Left renal pelvis (tissue), 4 donors: ENCODE data around the gene MICALL2. TPM values are rescaled to one million over a fixed set of nuclear protein-coding genes. Genes with fewer than 3 reads are reported as not detected.

ENCODE experiments used
- DNase-seq, 4 donors: peaks; one replicate each; pipeline ENCODE4 v3.0.0-alpha.2; 2013; ENCODE audit warnings: low read depth in 4 of 4, low spot score in 3 of 4
- polyA plus RNA-seq, 4 donors: library from polyadenylated mRNA; unstranded; fragments of 120-200 nt; gene quantifications; one replicate each; pipeline ENCODE4 v1.2.1, GENCODE V29; 2013; ENCODE audit not compliant: insufficient read length in 4 of 4

MICALL2 gene
- polyA plus RNA-seq, 4 donors = 5.4 to 16.3 (median 7.0) TPM

DNA sequence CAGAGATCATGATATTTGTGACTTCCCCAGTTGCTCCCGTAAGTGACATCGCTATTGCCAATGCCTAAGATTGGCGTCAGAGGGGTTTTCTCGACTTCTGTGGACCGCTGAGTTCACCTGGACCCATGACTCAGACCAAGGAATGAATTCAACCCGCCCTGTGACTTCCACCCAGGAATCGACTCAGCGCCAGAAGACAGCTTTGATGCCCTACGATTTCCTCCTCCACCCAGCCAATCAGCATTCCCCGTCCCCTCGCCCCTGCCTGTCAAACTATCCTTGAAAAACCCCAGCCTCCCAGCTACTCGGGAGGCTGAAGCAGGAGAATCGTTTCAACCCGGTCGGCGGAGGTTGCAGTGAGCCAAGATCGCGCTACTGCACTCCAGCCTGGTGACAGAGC lies 58.3 kb downstream of the MICALL2 start:
- no peak for DNase-seq

DNA sequence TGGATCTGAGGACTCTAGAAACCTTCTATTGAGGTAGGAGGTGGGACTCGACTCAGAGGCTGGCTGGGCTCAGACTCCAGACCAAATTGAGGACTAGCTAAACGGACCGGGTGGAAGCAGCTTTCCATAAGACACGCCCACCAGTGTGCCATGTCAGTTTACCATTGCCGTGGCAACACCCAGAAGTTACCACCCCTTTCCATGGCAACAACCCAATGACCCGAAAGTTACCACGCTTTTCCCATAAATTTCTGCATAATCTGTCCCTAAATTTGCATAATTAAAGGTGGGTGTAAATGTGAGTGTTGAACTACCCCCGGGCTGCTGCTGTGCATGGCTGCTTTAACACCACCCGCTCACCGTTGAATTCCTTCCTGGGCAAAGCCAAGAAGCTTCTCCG lies 58.9 kb downstream of the MICALL2 start:
- DNase-seq = no peak

DNA sequence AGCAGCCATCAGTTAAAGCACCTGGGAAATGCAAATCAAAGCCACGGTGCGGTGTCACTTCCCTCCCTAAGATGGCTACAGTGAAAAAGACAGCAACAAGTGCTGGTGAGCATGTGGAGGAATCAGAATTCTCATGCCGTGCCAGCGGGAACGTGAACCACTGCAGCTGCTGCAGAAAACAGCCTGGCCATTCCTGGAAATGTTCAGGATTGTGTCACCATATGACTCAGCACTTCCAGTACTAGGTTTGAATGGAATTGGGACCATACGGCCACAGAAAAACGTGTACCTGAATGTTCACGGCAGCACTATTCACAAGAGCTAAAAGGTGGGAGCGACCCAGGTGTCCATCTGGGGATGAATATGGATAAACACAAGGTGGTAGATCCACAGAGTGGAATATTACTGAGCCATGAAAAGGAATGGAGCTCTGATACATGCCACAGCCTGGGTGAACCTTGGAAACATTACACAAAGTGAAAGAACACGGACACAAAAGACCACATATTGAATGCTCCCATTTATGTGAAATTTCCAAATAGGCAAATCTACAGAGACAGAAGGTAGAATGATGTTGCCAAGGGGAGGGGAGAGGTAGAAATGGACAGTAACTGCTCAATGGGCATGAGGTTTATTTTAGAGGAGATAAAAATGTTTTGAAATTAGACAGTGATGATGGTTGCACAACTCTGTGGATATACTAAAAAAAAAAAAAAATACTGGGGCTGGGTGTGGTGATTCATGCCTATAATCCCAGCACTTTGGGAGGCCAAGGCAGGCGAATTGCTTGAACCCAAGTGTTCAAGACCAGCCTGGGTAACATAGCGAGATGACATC lies 61.6 kb downstream of the MICALL2 start:
- DNase-seq = no peak

DNA sequence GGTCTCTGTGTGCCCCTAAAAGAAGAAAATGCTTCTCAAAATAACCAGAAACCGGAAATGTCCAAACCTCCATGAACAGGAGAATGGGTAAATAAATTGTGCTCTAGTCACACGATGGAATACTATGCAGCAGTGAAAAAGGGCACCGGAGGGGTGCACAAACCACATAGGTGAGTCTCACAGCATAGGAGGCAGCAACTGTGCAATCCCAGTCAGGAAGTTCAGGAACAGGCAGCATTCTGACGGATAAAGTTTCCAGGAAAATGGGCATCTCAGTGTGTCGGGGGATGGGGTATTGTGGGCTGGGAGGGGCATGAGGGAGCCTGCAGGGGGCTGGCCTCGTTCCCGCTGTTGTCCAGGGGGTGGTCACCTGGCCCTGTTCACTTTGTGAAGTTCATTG lies 63.1 kb downstream of the MICALL2 start:
- DNase-seq = no peak

DNA sequence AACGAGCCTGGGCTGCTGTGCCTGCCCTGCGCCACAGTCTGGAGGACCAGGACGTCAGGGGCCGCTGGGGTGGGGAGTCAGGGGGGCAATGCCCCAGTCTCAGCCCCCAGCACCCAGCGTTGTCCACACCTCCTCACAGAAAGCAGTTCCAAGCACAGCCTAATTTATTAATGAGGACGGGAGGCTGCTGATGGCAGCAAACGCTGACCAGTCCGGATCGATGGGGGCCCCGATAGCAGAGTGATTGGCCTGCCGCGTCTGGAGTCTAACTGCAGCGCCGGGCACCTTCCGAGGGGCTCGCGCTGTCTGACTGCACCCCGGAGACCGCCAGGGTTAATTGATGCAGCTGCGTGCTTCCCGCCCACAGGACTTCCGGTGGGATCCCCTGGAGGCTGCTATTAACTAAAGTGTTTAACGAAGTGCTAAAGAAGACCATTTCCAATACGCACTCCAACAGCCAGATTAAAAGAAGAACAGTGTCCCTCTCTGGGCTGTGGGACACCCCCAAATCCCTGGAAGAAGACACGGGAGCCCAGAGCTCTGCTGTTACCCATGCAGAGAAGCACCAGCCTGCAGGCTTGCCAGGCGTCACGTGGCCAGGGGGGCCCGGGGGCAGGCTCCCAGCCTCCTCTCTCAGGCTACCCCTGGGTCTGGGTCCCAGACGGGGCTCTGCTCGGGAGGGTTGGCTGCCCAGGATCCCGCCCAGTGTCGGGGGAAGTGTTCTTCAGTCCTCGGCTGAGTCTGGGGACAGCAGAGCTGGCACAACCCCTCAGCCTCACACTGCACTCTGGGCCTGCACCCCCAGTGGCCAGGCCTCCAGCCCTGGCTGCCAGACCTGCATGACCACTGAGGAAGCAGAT lies 63.8 kb downstream of the MICALL2 start:
- no peak for DNase-seq

DNA sequence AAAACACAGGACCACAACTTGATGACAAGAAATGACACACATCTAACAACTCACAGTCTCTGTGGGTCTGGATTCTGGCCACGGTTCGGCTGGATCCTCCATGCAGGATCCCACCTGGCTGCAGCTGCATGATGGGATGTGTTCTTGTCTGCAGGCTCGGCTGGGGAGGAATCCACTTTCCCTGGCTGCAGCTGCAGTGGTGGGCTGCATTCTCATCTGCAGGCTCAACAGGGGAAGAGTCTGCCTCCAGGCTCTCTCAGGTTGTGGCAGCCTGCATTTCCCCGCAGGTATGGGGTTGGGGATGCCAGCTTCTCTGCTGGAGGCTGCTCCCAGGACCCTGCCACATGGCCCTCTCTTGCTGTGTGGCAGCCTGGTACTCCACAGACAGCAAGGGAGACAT lies 64.9 kb downstream of the MICALL2 start:
- no peak for DNase-seq

DNA sequence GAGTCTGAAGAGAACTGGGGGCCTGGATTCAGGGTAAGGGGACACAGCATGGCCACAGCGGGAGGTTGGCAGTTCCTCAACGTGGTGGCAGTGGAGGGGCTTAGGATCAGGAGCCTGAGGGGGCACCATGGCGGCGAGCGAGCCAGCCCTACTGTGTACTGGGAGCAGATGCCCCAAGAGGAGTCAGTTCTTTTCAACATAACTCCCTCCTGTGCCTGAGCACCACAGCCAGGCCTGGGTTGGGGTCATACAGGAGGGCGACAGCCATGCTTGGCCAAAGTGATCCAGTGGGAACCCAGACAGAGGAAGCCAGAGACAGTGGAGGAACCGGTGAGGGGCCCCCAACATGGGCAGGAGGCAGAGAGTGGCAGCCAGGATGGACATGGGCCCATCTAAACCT lies 65.8 kb downstream of the MICALL2 start:
- no peak for DNase-seq

DNA sequence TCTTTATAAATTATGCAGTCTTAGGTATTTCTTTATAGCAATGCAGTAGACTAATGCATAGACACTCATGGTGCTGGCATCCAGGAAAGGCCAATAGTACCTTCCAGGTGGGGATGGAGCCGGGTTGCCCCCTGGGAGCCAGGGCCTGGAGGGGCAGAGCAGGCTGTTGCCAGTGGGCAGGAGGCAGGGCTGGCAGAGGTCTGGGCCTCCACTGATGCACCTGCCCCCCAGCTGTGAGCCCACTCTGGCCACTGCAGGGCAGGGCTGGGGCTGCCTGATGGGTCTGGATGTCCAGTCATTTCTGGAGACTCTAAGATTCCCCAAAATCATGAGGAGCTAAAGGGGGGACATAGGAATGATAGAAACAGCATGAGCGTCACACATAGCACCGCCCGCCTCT lies 66.7 kb downstream of the MICALL2 start:
- no peak for DNase-seq

DNA sequence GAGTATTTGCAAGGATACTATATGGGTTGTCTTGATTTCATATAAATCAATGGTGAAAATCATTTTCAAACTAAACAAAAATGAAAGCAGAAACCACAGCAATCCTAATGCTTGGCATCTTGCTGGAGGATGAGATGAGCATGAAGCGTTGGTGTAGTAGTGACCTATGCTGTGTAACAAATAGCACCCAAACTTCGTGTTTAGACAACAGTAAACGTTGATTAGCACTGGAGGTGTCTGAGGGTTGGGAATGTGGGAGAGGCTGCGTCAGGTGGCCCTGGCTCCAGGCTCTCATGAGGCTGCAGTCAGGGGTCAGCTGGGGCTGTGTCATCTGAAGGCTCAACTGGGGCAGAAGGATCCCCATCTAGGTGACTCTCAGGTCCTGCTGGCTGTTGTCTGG lies 67.8 kb downstream of the MICALL2 start:
- DNase-seq = no peak

DNA sequence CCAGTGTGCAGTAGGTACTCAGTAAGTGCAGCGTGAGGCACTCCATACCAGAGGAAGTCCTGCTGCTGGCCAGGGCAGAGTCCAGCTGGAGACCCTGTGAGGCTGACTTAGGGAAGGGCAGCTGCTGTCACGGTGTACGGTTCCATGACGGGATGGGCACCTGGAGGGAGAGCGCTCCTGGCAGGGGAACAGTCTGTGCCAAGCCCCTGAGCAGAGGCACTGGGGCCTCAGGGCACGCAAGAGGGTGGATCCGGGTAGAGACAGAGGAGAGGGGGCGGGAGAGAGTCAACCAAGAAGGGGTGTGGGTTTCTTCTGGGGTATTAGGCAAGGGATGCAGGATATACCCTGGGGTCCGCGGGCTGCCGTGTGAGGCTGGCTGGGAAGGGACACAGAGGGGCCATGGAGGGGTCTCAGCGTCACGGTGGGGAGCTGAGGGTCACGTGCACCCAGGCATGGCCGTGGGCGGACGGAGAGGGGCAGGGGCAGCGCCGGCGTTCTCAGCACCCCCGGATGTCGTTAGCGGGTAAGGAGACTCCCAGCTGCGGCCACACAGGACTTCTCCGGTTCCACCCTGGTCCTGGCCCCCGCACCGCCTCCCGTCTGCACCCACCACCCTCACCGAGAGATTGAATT lies 70.5 kb downstream of the MICALL2 start:
- no peak for DNase-seq

DNA sequence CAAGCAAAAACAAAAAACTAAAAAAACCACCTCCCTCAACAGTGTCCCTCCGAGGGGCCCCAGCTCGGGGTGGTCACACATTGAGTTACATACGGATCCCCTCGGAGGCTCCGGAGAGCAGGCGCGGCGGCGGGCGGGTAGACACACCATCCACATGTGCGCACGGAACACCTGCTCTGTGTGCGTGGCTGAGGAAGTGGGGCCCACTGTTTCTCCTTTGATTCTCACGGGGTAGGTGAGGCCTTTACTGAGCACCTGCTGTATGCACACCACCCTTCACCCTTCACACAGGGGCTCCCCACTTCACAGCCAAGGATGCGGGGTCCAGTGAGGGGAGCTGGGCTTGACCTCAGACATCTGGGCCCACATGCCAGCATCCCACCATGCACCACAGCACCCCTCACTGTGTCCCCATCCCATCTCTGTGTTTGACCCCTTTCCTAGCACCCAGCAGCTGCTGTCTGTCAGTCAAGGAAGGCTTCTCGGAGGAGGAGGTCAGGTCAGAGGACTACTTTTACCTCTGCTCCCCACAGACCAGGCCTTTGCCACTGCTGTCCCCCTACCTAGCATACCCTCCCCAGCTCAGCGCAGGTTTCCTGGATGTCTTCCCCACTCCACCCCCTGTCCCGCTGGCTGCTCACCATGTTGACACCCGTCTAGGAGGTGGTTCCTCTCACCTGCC lies 71.1 kb downstream of the MICALL2 start:
- no peak for DNase-seq

DNA sequence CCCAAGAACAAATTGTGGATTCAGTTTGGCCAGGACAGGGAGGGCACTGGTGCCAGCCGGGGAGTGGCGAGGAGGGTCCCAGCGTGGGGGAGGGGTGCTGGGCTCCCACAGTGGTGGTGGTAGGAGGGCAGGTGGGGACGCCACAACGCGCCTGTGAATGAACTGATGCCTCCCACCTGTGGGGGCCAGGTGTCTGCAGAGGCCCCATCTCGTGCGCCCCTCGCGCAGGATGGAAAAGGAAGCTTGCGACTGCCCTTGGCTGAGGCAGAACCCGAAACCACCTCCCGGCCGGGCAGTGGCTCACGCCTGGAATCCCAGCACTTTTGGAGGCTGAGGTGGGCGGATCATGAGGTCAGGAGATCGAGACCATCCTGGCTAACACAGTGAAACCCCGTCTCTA lies 72.0 kb downstream of the MICALL2 start:
- DNase-seq = no peak

DNA sequence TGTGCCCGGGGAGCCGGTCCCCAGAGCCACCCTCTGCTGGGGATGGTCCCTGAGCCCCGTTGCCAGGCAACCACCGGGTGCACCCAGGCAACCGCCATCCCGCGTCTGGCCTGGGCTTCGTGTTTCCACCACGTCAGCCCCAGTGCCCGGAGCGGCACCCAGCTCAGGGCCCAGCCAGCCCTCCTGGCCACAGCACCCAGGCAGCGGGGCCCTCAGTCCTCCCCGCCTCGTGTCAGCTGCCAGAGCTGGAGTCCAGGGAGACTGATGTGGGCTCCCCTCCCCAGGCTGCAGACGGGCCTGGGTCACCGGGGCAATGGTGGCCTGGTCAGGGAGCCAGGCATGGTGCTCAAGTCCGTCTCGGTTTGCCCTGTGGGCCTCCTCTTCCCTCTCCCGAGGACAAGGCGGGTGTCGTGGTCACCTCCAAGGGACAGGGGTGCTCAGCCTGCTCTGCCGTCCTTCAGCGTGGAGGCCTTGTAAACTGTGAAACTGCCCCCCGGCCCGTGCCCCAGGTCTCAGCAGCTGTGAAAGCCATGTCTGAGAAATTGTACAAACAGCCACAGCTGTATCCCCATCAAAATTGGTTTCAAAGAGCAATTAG lies 72.5 kb downstream of the MICALL2 start:
- DNase-seq = no peak

DNA sequence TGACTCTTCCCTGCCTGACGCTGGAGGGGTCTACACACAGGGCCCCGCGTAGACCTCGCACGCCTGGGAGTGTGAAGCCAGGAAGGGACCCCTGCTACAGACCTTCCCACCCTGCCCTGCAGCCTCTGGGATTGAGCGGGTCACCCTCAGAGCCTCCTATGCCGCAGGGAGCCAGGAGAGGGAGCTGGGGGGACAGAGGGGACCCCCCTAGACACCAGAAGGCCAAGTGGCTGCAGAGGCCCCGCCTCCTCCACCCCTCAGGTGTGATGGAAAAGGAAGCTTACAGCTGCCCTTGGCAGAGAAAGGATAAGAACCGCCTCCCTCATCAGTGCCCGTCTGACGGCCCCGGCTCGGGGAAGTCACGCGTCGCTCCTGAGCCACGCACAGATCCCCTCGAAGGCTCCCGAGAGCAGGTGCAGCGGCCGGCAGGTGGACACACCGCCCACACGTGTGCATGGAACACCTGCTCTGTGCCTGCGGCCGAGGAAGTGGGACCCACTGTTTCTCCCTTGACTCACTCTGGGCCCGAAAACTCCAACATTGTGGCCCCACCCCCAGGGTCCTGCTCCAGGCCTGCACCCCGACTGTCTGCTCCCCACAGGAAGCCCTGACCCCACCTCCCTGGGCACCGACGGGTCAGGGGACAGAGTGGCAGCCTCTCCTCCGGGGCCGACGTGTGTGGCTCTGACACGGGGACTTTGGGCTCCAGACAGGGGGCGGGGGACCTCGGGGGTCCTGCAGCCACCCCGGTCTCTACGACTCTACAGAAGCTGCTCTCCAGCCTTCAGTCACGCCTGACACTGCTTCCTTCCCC lies 73.3 kb downstream of the MICALL2 start:
- DNase-seq = no peak

DNA sequence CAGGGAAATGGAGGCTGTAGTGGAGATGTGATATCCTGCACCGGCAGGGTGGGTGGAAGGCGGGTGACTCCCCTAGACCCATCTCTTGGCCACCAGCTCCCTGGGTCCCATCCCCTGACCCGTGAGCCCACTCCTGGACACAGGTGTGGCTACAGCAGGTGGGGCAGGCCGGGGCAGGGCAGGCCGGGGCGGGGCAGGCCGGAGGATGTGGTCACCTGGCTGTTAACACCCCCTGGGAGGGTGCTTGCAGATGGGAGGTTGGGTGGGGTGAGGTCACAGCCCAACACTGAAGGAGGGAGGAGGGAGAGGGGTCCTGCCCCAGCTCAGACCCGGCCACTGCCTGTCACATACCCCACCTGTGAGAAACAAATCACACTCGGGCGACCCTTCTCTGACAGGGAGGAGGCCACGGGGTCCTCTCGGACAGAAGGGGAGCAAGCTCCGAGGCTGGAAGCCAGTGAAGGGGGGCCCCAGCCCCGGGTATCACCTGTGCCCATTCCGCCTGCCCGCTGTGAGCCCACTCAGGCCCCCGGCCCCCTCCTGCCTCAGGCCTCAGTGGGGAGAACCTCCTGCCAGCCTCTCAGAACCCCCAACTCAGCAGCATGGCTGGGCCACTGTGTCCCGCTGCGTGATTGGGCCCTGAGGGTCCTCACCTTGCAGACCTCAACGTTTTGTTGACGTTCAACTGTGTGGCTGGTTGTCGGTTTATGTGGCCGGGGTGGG lies 74.0 kb downstream of the MICALL2 start:
- DNase-seq = no peak
